Endothelial cell of umbilical vein (primary cell): Measurements from ENCODE around the gene CDK2.
"Not testable (repeated sequence)": the region's sequence is repeated elsewhere in the genome, so short reads cannot be mapped to it uniquely, and the experiment has no call there.

Experiments used
- CTCF ChIP-seq, 2 donors: IDR thresholded peaks; 1 replicate in 1 of 2; 2 replicates in 1 of 2; pipeline ENCODE4 v1.5.1; 2011; ENCODE audit warnings: low read length in 2 of 2, mild to moderate bottlenecking in 2 of 2, moderate library complexity in 2 of 2, control low read depth in 1 of 2, inconsistent platforms in 1 of 2, low read depth in 1 of 2; ENCODE audit not compliant: insufficient read depth in 1 of 2; ENCODE audit errors: extremely low read depth in 1 of 2
- JUN ChIP-seq: IDR thresholded peaks from 2 replicates; pipeline ENCODE4 v1.6.1; 2011; ENCODE audit warnings: borderline replicate concordance, low read depth; ENCODE audit not compliant: insufficient read length, insufficient read depth
- POLR2A ChIP-seq: IDR thresholded peaks from 2 replicates; pipeline ENCODE4 v1.6.1; 2012; ENCODE audit warnings: low read depth, mild to moderate bottlenecking, control low read depth, low read length
- POLR2AphosphoS5 ChIP-seq: IDR thresholded peaks from 2 replicates; pipeline ENCODE4 v1.6.1; 2012; ENCODE audit warnings: low read depth, mild to moderate bottlenecking, control low read depth, low read length, moderate library complexity; ENCODE audit not compliant: insufficient read depth

- TF ChIP-seq POLR2A; CTCF (IDR thresholded peaks at IDR 0.05; ENCODE audit: extremely low read depth in 1 of 2, insufficient read depth in 1 of 2, low read depth in 1 of 2, low read length in 2 of 2); POLR2AphosphoS5; JUN: not testable (repeated sequence)
Measured at GRCh38 chr12:55985976-55986375, 19.3 kb downstream of the CDK2 start.
